HG02840 (cell line): Measurements from ENCODE around the gene TLE4.

Source experiments
- ATAC-seq: cut with Tn5 transposase; IDR thresholded peaks from one replicate; pipeline ENCODE4 v1.9.1; 2021; ENCODE audit warnings: mild to moderate bottlenecking, moderate library complexity, moderate number of reproducible peaks; ENCODE audit not compliant: unreplicated experiment, low FRiP score

Gene TLE4

DNA sequence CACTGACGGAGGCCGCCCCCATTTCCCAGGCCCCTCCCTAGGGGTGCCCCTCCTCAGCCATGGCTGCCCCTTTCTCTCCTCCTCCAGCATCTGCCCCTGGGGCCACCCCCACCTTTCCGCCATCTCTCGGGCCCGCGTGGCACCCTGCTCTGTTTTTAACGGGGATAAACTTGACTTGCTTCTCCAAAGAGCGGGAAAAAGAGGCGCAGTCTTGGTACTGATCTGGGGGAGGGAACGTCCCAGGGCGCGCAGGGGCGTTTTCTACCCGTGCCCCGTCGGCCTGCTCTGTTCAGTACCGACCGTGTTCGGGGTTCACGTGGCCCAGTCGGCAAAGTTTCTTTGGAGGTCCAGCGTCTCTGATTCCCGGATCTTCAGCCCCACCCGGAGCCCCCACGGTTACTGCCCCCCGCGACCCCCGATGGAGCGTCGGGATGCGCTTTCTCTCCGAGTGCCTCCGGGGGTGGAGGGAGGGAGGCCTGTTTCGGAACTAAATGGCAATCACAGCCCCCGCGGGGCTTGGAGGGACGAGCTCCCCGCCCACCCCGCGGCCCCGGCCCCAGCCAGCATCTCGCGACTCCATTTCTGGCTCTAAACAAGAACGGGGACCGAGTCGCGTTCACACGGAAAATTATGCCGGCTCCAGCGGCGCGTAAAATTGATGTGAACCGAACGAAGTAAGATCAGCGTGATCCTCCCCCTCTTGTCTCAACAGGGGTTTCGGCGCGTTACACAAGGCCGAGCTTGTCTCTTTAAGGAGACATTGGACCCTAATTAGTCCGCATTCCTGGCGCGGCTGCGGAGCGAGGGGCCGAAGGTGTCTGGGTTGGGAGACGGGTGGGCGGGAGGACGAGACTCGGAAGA is 1.1 kb upstream of the TLE4 start:
- no peak for ATAC-seq

DNA sequence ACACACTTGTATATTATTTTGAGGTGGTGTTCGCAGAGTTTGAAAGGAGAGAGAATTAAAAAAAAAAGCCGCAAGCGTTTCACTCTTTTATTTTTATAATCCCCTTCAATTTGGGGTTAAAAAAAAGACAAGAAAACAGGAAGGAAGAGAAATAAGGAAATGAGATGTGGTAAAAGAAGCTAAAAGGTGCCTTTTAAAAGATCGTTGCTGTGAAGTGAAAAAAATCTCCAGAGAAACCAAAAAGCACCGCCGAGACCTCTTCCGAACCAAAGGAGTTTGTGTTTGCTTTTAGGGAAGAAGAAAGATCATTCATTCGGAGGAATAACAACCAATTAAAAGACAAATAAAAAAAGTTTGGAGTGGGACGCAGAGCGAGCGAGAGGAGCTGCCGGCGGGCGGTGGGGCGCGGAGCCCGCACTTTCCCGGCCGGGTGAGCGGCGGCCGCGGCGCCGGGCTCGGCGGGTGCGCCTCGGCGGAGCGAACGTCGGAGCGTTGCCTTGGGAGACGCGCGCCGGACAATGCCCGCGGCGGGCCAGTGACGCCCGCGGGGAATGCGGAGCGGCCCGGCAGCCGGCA is 355 bp downstream of the TLE4 start:
- no peak for ATAC-seq

DNA sequence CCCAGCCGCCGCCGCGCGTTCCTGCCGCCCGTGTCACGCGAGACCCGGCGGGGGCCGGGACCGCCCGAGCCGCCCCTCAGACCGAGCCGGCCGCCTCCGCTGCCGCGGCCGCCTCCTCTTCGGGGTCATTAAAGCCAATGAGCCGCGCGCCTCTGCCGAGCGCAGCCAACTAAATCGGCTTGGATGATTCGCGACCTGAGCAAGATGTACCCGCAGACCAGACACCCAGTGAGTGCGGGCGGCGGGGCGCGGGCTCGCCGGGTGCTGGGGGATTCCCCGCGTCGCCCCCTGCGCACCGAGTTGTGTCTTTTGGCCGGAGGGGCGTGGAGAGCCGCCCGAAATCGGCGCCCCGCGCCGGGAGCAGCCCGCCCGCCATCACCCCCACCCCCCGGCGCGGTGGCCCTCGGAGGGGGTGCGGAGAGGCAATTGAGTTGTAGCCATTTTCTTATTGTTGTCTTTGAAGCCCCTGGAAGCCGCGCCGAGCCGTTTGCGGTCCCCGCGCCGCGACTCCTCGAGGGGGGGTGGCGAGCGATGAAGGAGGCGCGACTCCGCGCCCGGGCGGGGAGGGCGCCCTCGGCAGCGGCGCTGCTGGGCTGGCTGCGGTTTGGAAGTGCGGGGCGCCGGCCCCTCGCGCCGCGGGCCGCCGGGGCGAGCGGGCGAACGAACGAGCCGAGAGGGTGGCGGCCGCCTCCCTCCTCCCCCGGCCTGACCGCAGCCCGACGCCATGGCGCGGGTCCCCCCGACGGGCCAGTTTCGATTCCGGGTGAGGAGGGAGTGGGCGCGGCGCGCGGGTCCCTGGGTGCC is 1.0 kb downstream of the TLE4 start:
- ATAC-seq = no peak

DNA sequence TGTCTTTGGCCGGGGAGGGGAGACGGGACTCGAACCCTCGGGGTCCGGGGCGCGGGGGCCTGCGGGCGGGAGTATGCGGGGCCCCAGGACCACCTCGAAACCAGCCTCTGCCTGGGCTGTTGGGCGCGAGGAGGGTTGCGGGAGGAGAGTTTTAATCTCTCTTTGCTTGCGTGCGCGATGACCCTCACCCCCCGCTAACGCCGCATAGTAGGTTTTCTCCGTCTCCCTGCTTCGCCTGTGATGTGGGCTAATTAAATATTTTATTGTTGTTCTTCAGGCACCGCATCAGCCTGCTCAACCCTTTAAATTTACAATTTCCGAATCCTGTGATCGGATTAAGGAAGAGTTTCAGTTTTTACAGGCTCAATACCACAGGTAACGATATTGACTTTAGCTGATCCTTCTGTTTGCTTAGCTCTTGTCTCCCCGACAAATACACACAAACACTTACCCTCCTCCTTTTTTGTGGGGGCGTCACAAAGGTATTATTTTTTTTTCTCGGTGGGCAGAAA is 1.7 kb downstream of the TLE4 start:
- no peak for ATAC-seq

DNA sequence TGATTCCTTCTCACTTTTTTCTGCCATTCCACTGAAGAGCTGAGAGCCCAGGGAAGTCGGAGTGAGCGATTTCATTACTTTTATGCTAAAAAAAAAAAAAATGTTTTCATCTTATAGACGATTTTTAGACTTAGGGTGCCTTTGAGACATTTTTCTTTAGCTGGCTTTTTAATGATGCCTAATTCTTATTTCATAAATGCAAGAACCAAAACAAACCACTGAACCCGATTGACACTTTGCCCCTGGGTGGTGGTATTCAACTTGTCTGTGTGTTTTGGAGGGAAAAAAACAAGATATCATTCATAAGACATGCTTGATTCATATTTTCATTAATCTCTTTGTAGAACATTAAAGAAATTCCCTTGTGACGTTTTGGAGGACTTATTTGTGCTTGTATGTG is 2.4 kb downstream of the TLE4 start:
- no peak for ATAC-seq

DNA sequence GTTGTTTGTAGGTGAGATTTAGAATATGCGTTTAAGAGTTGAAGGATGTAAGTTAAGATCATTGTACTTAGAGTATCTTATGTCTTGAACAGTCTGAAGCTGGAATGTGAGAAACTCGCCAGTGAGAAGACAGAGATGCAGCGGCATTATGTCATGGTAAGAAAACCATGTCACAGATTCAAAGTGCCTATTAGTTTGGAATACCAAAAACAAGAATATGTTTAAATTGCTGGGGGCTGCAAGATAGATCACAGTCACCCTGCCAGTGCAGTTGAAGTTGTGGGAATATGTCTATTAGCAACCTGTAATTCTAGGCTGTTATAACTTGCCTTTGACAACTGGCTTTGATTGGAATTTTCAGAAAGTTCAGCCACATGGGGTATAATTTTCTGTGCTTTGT is 3.0 kb downstream of the TLE4 start:
- ATAC-seq = no peak

DNA sequence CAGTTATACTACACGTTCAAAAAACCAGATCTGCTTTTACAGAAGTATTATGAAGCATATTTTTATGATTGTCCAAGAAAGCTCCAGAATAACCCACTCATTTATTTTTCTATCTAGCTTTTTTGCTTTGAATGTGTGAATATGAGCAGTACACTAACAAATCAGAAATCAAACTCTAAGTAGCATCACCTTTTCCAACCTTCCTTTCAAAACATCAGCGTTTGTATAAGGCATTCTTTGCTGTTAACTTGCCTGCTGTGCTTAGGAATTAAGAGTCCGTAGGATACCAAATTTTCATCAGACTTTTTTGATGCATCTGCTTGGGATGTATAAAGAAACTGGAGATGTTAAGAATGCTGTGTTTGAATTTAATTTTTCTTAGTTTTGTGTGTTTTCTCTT is 3.8 kb downstream of the TLE4 start:
- no peak for ATAC-seq

DNA sequence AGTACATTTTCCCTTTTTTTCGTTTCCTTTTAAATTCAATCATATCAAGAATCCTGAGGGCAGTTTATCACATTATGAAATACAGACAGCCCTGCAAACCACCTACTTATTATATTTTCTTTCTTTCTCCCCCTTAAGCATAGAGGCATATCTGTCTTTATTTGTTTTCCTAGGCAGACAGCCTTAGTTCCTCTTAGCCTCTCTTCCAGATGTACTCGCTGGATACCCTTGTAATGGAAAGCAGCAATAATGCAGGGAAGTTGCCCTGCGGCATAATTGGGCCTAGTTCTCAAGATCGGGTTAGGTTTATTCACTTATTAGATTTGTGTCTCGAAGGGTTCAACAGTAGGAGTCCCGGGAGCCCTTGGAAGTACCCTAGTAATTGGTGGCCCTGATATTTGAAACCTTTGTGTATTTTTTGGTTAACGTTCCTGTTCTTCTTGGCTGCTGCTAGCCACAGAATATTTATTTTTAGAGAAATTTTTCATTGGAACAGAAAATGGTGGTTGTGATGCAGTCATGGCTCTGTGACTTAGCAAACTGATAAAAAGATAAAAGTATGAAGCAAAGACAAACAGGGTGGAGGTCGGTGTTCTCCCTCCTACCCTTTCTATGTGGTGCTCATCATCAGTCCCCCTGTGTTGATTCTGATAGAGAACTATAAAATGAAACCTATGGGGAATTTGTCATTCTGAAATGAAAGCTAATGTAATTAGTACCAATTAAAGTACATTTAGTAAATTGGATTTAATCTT is 6.4 kb downstream of the TLE4 start:
- no peak for ATAC-seq

DNA sequence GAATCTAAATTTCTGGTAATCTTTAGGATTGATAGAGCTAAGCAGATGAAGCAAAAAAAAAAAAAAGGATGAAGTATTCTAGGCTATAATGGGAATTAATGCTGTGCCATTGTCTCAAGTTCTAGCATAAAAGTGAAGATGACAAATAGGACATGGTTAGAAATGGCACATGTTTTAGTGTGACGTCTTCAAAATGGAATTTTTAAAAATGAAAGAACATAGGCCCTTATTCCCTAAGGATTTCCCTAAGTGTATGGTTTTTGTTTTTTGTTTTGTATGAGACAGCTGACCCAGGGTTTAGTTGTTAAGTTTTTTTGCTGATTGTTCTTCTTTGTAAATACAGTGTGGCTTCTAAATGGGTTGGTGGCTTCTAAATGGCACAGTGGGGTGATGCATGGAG is 7.1 kb downstream of the TLE4 start:
- ATAC-seq = no peak

DNA sequence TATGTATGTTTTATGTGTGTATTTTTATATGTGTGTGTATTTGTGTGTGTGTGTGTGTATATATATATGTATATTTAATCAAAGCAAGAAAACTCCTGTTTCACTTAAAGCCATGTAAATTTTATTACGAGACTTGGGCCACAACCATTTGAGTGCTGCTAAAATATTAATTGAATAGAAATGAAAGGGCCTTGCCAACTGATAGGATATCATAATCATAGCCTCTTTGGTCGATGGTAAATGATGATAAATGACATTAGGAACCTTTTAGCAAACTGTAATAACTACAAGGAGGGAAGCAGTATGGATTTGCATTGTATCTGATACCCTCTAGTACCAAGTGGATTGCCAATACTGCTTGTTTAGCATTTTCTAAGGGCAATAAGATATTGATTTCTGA is 7.9 kb downstream of the TLE4 start:
- no peak for ATAC-seq

DNA sequence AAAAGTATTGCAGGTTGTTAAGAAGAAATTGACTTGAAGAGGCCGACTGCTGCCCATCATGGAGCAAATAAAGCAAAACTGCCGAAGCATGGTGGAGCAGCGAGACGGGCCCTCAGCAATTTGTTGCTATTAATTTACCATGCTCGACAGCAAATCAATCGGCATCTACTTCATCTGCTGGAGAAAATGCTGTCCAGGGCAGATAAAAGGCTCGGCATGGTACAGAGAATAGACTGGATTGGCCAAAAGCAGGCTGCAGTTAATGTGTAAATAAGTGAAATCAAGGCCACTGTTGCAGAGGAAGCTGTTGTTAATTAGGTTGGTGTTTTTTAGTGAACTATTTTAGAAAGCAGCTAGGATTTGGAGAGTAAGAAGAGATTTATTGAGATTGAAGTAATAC is 8.3 kb downstream of the TLE4 start:
- no peak for ATAC-seq

DNA sequence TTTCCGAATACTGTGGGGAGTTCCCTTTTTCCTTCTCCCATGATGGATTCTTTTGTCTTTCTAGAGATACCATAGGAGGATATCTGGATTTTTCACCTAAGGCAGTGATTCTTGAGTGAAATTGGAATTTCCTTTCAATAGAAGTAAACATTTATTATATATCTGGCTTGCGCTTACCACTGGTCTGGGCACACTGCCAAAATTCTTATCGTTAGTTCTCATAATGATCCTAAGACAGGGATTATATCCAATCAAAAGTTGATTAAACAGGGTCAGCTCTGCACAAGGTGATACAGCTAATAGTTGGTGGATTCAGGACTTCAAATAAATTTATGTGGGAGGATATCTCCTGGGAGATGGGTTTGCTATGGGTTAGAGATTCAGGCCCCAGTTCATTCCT is 9.6 kb downstream of the TLE4 start:
- ATAC-seq = no peak

DNA sequence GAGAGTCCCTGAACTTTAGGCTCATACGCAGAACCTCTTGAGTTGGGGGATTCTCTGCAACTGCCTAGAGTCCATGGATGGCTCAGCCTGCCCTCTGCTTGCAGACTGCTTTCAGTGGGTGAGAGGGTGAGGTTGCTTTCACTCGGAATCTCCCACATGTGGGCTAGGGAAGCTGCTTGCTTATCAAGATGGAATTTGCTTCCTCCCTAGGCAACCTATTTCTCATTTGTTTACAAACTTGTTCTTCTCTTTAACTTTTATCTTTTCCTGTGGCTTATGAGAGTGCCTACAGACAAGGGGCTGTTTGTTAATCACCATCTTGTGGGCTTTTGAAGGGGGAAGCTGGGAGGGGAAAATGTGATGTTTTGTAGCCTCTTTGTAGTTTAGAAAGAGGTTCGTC is 10.0 kb downstream of the TLE4 start:
- ATAC-seq = no peak

DNA sequence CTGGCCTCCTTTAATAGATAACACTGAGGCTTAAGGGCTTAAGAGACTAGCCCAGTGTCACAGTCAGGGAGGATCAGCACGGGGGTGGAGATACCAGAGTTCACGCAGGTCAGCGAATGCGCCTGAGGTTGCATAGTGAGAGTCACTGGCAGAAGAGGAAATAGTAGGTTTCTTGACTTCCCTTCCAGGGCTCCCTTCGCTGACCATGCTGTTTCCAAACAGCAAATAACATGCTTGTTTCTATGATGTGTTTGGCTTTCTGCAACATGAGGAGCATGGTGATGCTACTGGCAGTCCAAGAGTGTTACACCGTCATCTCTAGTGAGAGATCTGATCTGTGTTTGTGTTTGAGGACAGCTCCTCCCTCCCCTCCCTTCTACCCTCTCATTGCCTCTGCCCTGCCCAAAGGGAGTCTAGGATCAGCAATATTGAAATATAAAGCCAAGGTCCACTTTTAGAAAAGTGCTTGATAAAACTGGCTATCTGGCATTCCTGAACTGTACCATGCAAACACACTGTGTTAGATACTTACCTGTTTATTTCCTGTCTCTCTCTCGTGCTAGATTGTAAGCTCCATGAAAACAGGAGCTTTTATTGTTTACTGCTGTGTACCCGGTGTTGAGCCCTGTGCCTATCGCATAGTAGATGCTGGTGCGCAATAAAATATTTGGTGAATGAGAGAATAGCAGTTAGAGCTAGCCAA is 12.3 kb downstream of the TLE4 start:
- no peak for ATAC-seq

DNA sequence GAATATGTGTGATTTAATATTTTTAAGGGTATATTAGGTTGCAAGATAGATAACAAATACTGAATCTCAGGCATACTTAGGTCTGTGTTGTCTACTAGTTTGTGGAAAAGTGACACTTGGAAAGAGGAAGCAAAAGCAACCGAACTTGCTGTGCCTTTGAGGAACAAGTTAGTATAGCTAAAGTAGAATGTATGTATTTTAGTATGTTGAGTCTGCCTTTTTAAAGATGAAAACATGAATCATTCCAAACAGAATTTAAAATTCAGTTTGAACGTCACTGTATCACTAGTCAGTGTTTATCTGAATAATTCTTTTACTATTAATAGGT is 12.9 kb downstream of the TLE4 start:
- no peak for ATAC-seq

DNA sequence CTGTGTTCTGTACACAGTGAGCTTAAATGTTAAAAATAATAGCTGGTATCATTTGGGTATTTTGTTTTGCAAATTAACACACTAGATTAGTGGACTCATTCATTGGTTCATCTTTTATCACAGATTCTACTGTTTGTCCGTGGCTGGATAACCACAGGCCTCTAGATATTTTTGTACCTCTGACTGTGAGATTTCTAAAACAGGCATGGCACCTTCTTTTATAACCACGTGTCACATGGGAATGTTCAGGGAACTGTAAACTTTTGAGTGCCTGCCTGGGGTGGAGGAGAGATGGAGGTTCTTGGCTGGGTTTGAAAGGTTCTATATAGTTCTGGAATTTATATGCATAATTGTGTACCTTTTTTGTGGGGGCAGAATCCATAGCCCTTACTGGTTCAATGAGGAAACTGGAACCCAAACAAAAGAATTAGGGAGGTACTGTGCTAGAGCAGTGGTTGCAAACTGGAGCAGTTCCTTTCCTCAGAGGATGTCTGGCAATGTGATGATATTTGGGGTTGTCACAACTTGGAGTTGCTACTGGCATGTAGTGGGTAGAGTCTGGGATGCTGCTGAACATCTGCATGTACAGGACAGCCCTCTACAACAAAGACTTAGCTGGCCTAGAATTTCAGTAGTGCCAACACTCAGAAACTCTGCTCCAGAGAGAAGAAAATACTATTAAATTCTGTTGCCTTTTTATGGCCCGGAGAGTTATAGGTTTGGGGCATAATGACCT is 16.9 kb downstream of the TLE4 start:
- ATAC-seq = no peak

DNA sequence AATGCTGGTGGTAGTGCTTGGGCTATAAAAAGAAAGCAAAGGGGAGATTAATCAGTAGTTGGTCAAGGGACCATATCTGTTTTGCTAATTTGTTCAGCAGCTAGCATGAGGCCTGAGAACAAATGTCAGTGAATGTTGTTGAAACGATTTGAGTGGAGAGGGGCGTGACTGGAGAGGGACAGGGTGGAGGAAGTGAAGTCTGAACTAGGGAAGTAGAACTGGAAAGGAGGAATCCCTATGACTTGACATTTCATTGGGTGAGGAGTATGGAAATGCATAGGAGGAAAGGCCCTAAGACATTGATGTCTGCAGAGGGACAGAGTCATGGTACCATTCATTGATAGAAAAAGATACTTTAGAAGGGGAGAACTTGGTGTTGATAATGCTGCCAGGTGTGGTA is 19.7 kb downstream of the TLE4 start:
- ATAC-seq = no peak

DNA sequence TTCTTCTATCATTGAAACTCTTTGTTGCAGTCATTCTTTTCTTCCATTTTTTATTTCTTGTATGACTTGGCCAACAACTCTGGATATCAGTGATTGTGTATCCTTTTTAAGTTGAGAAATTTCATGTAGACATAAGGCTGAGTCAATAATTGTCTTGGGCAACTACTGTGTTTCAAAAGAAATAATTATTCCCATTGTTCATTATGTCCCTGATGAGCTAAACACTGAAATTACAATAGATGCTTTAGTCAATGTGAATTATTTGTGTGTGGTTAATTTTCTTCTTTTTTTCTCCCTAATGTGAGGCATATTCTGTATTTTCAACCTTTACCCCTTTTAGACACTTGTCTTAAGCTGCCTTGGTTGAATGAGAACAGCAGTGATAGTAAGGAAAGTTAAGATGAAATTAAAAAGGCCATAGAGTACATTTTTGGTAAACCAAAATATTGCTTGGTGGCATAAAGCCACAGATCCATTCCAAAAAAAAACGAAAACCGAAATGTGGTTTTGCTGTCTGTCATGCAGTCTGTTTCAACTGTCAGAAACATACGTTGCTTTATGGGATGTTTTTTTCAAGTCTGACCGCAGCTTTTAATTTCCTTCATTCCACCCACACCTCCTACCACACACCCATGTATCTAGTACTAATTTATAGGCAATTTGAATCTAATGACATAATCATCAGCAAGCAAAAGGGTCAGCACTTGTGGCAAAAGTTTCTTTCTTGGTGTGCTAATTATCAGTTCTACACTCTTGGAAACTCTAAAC is 21.1 kb downstream of the TLE4 start:
- ATAC-seq = no peak
